HFFc6 (cell line): ENCODE measurements around the gene UNC5B. TPM values are rescaled to one million over a fixed set of nuclear protein-coding genes. Genes with fewer than 3 reads are reported as not detected.

ENCODE experiments used
- DNase-seq: peaks from one replicate; pipeline ENCODE4 v3.0.0-alpha.2; 2018
- H3K27ac Mint-ChIP-seq: 2 replicates; pipeline ENCODE4 v1.8.0; 2020; ENCODE audit warnings: mild to moderate bottlenecking, mixed read lengths
- H3K27me3 Mint-ChIP-seq: 2 replicates; pipeline ENCODE4 v1.8.0; 2021; ENCODE audit warnings: mild to moderate bottlenecking, moderate library complexity, mixed read lengths; ENCODE audit not compliant: insufficient read depth
- H3K36me3 Mint-ChIP-seq: 2 replicates; pipeline ENCODE4 v1.8.0; 2021; ENCODE audit warnings: low read depth, mixed read lengths
- H3K4me1 Mint-ChIP-seq: 2 replicates; pipeline ENCODE4 v1.8.0; 2020; ENCODE audit warnings: low read depth, mixed read lengths
- H3K4me3 Mint-ChIP-seq: 2 replicates; pipeline ENCODE4 v1.8.0; 2020; ENCODE audit warnings: mild to moderate bottlenecking, moderate library complexity, mixed read lengths
- H3K9me3 Mint-ChIP-seq: 2 replicates; pipeline ENCODE4 v1.8.0; 2020; ENCODE audit warnings: mild to moderate bottlenecking, mixed read lengths
- total RNA-seq, 6 experiments: library from RNA; stranded (reverse); fragmentation: NEBNext Ultra II Directional; extraction: Animal tissue kit (Norgen Biotek cat#: 25700); gene quantifications; 2 replicates in 1 of 6; 3 replicates in 5 of 6; pipeline ENCODE4 v1.2.3, GENCODE V29; 2021
- TF ChIP-seq, protein P1 (sequence below): fragments of 200-600 bp; sonication (generic); IDR thresholded peaks from 2 replicates; pipeline ENCODE4 v1.5.0; 2021; ENCODE audit warnings: antibody characterized with exemption, mild to moderate bottlenecking

The UNC5B gene
- total RNA-seq, 6 experiments from 2014 or later, result 5.2 to 11.6 (median 5.7) TPM

DNA sequence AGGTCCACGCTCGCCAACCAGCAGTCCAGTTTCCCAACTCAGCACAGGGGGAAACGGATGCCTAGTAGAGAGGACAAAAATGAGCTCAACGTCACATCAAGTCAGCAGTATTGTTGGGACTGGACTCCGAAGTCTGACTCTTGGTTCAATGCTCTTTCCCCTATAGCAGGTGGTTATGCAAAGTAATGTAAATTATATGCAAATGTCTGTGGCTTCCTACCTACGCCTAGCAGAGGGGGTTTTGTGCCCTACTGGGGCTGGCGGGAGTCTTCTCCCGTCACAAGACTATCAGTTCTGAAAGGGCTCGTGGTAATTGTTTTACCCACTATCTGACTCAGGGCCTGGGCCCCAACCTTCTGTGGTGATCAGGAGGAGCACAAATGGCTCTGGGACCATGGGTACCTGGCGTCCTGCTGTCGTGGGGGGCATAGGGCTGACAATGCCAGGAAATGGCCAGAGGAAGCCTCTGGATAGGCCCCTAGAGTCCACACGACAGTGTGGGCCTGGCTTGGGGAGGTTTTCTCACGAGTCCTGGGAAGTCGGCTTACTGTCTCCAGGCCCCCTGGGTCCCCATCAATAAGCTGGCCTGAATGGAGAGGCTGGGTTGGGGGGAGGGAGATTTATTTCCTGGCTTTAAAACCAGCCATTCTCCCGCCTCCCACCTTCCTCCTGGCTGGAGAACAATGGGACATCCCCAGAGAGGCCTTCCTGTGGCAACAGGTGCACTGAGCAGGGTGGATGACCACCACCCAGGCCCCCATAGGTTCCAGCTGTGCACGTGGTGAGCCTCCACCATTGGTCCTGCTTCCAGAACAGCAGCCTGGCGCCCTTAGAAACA is 41.8 kb downstream of the UNC5B start:
- DNase-seq, result no peak
- Mint-ChIP-seq H3K27ac (no peak overlapping the region), H3K27me3 (no peaks in the 10 kb centered on the region), H3K4me3 (no peak overlapping the region), H3K4me1 (peaks cover 22% of the 10 kb centered on the region), H3K36me3 (no peaks in the 10 kb centered on the region), H3K9me3 (no peaks in the 10 kb centered on the region)
- TF ChIP-seq, protein P1, sequence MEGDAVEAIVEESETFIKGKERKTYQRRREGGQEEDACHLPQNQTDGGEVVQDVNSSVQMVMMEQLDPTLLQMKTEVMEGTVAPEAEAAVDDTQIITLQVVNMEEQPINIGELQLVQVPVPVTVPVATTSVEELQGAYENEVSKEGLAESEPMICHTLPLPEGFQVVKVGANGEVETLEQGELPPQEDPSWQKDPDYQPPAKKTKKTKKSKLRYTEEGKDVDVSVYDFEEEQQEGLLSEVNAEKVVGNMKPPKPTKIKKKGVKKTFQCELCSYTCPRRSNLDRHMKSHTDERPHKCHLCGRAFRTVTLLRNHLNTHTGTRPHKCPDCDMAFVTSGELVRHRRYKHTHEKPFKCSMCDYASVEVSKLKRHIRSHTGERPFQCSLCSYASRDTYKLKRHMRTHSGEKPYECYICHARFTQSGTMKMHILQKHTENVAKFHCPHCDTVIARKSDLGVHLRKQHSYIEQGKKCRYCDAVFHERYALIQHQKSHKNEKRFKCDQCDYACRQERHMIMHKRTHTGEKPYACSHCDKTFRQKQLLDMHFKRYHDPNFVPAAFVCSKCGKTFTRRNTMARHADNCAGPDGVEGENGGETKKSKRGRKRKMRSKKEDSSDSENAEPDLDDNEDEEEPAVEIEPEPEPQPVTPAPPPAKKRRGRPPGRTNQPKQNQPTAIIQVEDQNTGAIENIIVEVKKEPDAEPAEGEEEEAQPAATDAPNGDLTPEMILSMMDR, result no peak

DNA sequence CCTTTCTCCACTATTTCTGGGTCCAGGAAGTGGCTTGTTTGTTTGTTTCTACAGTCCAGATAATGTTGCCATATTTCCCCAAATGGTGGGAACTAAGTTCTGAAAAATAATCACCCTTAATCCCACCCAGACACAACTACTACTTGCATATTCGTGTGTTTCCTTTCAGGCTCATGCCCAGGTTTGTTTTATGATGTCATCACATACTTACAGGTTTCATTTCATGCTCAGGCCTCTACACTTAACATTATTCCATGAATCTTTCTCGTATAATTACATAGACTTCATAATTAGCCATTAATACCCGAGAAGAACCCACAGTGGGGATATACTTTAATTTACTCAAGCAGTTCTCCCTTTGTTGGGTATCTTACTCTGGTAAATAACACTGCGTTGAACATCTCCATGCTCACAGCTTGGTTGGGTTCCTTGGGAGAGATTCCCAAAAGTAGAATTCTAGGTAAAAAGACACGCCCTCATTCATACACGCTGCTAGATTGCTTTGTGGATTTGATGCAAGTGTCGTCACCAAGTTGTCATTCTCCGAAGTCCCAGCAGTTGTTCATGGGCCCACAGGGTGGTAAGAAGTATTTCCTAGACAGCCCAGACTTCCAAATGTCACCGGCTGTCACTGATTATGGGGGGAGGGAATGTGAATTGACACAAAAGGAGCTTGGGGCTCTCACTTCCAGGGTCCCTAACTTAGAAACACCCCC is 42.6 kb downstream of the UNC5B start:
- H3K4me3 Mint-ChIP-seq, result peak overlapping the region; percentile 47; the same call in 1 of the 2 replicates
- H3K4me1 Mint-ChIP-seq, result peaks cover 30% of the 10 kb centered on the region
- H3K9me3 Mint-ChIP-seq, result no peaks in the 10 kb centered on the region
- TF ChIP-seq, protein P1, result no peak
- no peaks in the 10 kb centered on the region for H3K36me3 Mint-ChIP-seq
- DNase-seq, result no peak
- H3K27me3 Mint-ChIP-seq, result no peaks in the 10 kb centered on the region
- peak overlapping the region; percentile 47 for H3K27ac Mint-ChIP-seq

DNA sequence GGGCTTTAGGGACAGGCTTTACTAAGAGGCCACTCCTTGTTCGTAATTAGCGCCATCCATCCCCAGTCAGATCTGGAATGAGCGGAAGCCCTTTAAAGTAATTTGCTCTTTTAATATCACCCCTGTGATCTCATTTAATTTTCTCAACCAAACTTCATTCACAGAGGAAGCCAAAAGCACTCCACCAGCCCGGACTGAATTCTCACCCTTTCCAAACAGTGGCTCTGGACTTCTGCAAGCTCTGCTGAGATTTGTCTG is 43.1 kb downstream of the UNC5B start:
- TF ChIP-seq, protein P1, result no peak
- Mint-ChIP-seq H3K27ac (peak overlapping the region; percentile 47), H3K4me3 (peak overlapping the region; percentile 47; the same call in 1 of the 2 replicates), H3K27me3 (no peaks in the 10 kb centered on the region), H3K9me3 (no peaks in the 10 kb centered on the region), H3K36me3 (no peaks in the 10 kb centered on the region), H3K4me1 (peaks cover 32% of the 10 kb centered on the region)
- no peak for DNase-seq

DNA sequence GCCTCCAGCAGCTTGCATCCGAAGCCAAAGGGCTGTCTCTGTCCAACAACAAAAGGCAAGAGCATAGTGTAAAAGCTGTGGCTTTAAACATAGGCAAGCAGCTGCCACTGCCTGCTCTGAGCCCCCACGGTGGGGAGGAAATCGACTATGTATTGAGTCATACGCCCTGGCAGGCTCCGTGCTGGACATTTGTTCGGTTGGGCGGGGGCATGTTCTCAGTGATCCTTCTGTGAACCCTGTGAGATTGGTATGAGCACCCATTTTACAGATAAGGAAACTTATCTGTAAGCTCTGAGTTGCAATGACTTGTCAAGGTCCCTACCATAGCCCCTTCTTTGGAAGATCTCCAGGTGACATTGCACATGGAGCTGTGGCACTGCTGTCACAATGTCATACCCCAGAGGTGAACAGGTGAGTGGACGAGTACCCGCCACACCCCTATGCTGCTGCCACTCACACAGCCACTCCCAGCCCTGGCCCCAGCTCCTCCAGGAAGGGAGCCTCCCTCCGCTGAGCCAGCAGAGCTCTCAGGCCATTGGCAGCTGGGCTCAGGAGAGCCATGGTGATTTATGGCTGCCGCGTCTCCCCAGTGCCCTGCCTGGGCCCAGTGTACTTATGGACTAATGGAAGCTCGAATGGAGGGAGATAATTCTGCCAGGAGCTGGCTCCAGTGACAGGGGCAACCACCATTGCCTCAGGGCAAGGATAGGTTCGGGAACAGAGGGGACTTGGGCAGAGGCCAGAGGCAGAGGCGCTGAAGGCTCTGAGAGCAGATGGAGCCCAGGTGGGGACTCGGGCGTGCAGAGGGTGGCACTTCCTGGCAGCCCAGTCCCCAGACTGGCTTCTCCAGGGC is 43.7 kb downstream of the UNC5B start:
- Mint-ChIP-seq H3K9me3 (no peaks in the 10 kb centered on the region), H3K36me3 (no peaks in the 10 kb centered on the region), H3K27ac (peak overlapping the region; percentile 47), H3K4me3 (peak overlapping the region; percentile 47; the same call in 1 of the 2 replicates), H3K4me1 (peaks cover 35% of the 10 kb centered on the region), H3K27me3 (no peaks in the 10 kb centered on the region)
- TF ChIP-seq, protein P1, result no peak
- peak; percentile 74 for DNase-seq

DNA sequence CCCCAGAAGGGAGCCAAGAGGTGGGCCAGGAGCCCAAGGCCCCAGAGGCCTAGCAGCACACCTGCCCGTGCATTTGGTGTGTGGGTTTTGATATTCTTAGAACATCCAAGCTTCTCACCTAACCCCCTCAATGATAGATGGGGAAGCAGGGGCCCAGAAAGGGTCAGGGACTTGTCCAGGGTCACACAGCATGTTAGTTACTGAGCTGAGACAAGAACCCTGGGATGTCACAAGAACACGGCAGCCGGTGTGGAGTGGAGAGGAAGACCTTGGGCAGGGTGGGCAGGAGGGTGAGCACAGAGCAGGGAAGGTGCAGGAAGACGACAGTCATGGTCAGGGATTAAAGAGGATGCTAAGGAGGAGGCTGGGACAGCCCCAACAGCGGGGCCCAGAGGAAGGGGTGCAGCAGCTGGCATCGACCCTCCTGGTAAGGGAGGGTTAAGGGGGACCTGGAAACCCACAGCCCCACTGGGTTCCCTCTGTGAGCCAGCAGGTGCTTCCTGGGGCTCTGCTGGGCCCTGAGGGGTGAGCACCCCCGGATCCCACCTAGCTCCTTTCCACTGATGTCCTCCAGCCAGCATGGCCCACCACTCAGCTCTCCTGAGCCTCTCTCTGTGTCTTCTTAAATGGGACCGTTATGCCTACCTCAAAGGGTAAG is 44.4 kb downstream of the UNC5B start:
- no peak overlapping the region for H3K27ac Mint-ChIP-seq
- no peak overlapping the region for H3K4me3 Mint-ChIP-seq
- H3K36me3 Mint-ChIP-seq, result no peaks in the 10 kb centered on the region
- TF ChIP-seq, protein P1, result no peak
- no peaks in the 10 kb centered on the region for H3K9me3 Mint-ChIP-seq
- peaks cover 43% of the 10 kb centered on the region for H3K4me1 Mint-ChIP-seq
- H3K27me3 Mint-ChIP-seq, result no peaks in the 10 kb centered on the region
- no peak for DNase-seq
